Colonic mucosa (tissue), 4 donors: ENCODE results near the gene LTBP3. TPM values are rescaled to one million over a fixed set of nuclear protein-coding genes. Genes with fewer than 3 reads are reported as not detected.

Experiments
- DNase-seq: peaks from one replicate; pipeline ENCODE4 v3.0.0-alpha.2; 2020
- H3K27ac ChIP-seq: fragments of 200-600 bp; one replicate; pipeline ENCODE4 v1.8.0; 2021
- H3K27me3 ChIP-seq: fragments of 200-600 bp; one replicate; pipeline ENCODE4 v1.8.0; 2021
- H3K36me3 ChIP-seq: fragments of 200-600 bp; one replicate; pipeline ENCODE4 v1.8.0; 2021
- H3K4me1 ChIP-seq: fragments of 200-600 bp; one replicate; pipeline ENCODE4 v1.8.0; 2021; ENCODE audit warnings: mild to moderate bottlenecking
- H3K4me3 ChIP-seq: fragments of 200-600 bp; one replicate; pipeline ENCODE4 v1.8.0; 2021
- H3K9ac ChIP-seq, 2 donors: one replicate each; pipeline ENCODE4 v1.7.0; 2013; ENCODE audit warnings: control low read depth in 2 of 2, low read depth in 2 of 2, low read length in 2 of 2
- H3K9me3 ChIP-seq: fragments of 200-600 bp; one replicate; pipeline ENCODE4 v1.8.0; 2021
- intact Hi-C: fragments of 100-400 bp; cut with DNase I; formaldehyde crosslinking; loops from one replicate; pipeline ENCODE4 v1.14.1; 2022
- total RNA-seq, 2 donors: library from RNA; stranded (reverse); fragmentation: NEBNext Ultra II Directional in 1 of 2; extraction: Animal tissue kit (Norgen Biotek cat#: 25700) in 1 of 2; gene quantifications; one replicate each; pipeline ENCODE4 v1.2.1, GENCODE V29; 2021
- TF ChIP-seq, protein P1 (sequence below): fragments of 200-600 bp; IDR thresholded peaks from one replicate; pipeline ENCODE4 v1.8.0; 2022; ENCODE audit warnings: antibody characterized with exemption, mild to moderate bottlenecking
- donor health status: healthy.
- donor health status: DM: no; HTN: no; CAD: no.
- donor health status: DM: no; HTN: no; CAD: no.

The LTBP3 gene
- total RNA-seq, 2 donors from 2014 or later = 27.3 to 31.1 TPM

- Histone ChIP-seq H3K4me1 (peaks cover 67% of the 10 kb centered on the region), H3K9me3 (no peaks in the 10 kb centered on the region), H3K27me3 (no peaks in the 10 kb centered on the region), H3K4me3 (no peak overlapping the region), H3K9ac (peak overlapping the region; percentile 72 to 99), H3K27ac (peak overlapping the region; percentile 99), H3K36me3 (no peaks in the 10 kb centered on the region)
- intact Hi-C loops = no loop called here
- no peak for DNase-seq
- TF ChIP-seq, protein P1, sequence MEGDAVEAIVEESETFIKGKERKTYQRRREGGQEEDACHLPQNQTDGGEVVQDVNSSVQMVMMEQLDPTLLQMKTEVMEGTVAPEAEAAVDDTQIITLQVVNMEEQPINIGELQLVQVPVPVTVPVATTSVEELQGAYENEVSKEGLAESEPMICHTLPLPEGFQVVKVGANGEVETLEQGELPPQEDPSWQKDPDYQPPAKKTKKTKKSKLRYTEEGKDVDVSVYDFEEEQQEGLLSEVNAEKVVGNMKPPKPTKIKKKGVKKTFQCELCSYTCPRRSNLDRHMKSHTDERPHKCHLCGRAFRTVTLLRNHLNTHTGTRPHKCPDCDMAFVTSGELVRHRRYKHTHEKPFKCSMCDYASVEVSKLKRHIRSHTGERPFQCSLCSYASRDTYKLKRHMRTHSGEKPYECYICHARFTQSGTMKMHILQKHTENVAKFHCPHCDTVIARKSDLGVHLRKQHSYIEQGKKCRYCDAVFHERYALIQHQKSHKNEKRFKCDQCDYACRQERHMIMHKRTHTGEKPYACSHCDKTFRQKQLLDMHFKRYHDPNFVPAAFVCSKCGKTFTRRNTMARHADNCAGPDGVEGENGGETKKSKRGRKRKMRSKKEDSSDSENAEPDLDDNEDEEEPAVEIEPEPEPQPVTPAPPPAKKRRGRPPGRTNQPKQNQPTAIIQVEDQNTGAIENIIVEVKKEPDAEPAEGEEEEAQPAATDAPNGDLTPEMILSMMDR = no peak
Observed at GRCh38 chr11:65489706-65490320, 68.3 kb downstream of the LTBP3 start.

GRCh38 chr11:65489035-65489705, 69.0 kb downstream of the LTBP3 start:
- Histone ChIP-seq H3K4me1 (peaks cover 67% of the 10 kb centered on the region), H3K27ac (peak overlapping the region; percentile 99), H3K4me3 (no peak overlapping the region), H3K27me3 (no peaks in the 10 kb centered on the region), H3K9me3 (no peaks in the 10 kb centered on the region), H3K9ac (peak overlapping the region; percentile 72 to 99), H3K36me3 (no peaks in the 10 kb centered on the region)
- TF ChIP-seq, protein P1 = no peak
- intact Hi-C loops = no loop called here
- no peak for DNase-seq

Other genes with a start within 250 kb of the LTBP3 start
- 10 to 100 TPM in 1 of 2 donors, 1 to 10 TPM in 1; 7.8 to 28.3 TPM for gene CDC42EP2, start 243.5 kb downstream of the LTBP3 start, total RNA-seq
- gene DPF2, start 224.5 kb downstream of the LTBP3 start, total RNA-seq = 10 to 100 TPM; 35.0 to 48.0 TPM
- gene TIGD3, start 203.6 kb downstream of the LTBP3 start, total RNA-seq = under 1 TPM; 0.48 to 0.77 TPM
- 1 to 10 TPM; 4.4 to 6.9 TPM for gene SLC25A45, start 175.7 kb downstream of the LTBP3 start, total RNA-seq
- 10 to 100 TPM; 30.7 to 43.9 TPM for gene FRMD8, start 171.7 kb downstream of the LTBP3 start, total RNA-seq
- gene NEAT1, start 135.6 kb downstream of the LTBP3 start, total RNA-seq = 100 to 1,000 TPM; 269 to 502 TPM
- gene MALAT1, start 59.3 kb downstream of the LTBP3 start, total RNA-seq = 1,000 to 10,000 TPM; 4,716 to 6,071 TPM
- 10 to 100 TPM; 59.2 to 84.1 TPM for gene SCYL1, start 33.3 kb downstream of the LTBP3 start, total RNA-seq
- gene ZNRD2, start 12.1 kb upstream of the LTBP3 start, total RNA-seq = 10 to 100 TPM; 16.6 to 30.8 TPM
- 10 to 100 TPM; 27.4 to 32.2 TPM for gene FAM89B, start 14.2 kb upstream of the LTBP3 start, total RNA-seq
- gene EHBP1L1, start 17.7 kb upstream of the LTBP3 start, total RNA-seq = 10 to 100 TPM; 58.5 to 78.5 TPM
- gene KCNK7, start 37.4 kb upstream of the LTBP3 start, total RNA-seq = under 1 TPM; 0.40 to 0.69 TPM
- gene MAP3K11, start 55.9 kb upstream of the LTBP3 start, total RNA-seq = 100 to 1,000 TPM in 1 of 2 donors, 10 to 100 TPM in 1; 92.7 to 102 TPM
- gene PCNX3, start 57.4 kb upstream of the LTBP3 start, total RNA-seq = 10 to 100 TPM; 41.5 to 72.4 TPM
- 10 to 100 TPM; 21.0 to 33.0 TPM for gene SIPA1, start 79.7 kb upstream of the LTBP3 start, total RNA-seq
- gene RELA, start 104.6 kb upstream of the LTBP3 start, total RNA-seq = 10 to 100 TPM; 58.7 to 68.3 TPM
- gene KAT5, start 153.9 kb upstream of the LTBP3 start, total RNA-seq = 10 to 100 TPM; 65.3 to 83.4 TPM
- 10 to 100 TPM; 26.1 to 58.1 TPM for gene RNASEH2C, start 162.4 kb upstream of the LTBP3 start, total RNA-seq
- 10 to 100 TPM; 17.6 to 20.1 TPM for gene AP5B1, start 222.6 kb upstream of the LTBP3 start, total RNA-seq
- gene OVOL1, start 228.7 kb upstream of the LTBP3 start, total RNA-seq = 10 to 100 TPM; 29.0 to 32.9 TPM